ENCODE results near the gene CACNA1G.

DNA sequence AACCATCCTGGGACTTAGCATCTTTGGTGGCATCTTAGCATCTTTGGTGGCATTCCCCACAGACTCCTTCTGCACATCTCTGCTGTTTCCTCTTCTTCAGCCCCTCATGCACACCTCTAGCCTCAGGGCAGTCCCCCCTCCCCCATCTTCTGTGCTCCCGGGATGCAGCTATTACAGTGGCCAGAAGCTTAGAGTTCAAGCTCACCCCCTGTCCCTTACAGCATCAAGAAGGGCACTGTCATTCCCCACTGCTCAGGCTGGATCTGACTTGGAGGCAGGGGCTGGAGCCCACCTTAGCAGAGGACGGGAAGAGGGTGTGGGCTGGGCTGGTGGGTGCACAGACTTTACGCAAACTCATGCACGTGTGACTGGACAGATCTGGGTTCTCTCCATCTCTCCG, 27.3 kb upstream of the CACNA1G start:
- TF ChIP-seq POLR2AphosphoS5 (IDR thresholded peaks at IDR 0.05; ENCODE audit: insufficient read depth, low read depth, low read length) (no peak), POLR2A (IDR thresholded peaks at IDR 0.05; ENCODE audit: low read depth, low read length) (no peak), GATA2 (IDR thresholded peaks at IDR 0.05; ENCODE audit: insufficient read depth, insufficient read length, low read depth, low read length) (no peak)
- TF ChIP-seq, protein P1, sequence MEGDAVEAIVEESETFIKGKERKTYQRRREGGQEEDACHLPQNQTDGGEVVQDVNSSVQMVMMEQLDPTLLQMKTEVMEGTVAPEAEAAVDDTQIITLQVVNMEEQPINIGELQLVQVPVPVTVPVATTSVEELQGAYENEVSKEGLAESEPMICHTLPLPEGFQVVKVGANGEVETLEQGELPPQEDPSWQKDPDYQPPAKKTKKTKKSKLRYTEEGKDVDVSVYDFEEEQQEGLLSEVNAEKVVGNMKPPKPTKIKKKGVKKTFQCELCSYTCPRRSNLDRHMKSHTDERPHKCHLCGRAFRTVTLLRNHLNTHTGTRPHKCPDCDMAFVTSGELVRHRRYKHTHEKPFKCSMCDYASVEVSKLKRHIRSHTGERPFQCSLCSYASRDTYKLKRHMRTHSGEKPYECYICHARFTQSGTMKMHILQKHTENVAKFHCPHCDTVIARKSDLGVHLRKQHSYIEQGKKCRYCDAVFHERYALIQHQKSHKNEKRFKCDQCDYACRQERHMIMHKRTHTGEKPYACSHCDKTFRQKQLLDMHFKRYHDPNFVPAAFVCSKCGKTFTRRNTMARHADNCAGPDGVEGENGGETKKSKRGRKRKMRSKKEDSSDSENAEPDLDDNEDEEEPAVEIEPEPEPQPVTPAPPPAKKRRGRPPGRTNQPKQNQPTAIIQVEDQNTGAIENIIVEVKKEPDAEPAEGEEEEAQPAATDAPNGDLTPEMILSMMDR (IDR thresholded peaks at IDR 0.05; ENCODE audit: extremely low read depth in 1 of 2, insufficient read depth in 1 of 2, low read depth in 1 of 2, low read length in 2 of 2): no peak
- TF ChIP-seq, protein P2, sequence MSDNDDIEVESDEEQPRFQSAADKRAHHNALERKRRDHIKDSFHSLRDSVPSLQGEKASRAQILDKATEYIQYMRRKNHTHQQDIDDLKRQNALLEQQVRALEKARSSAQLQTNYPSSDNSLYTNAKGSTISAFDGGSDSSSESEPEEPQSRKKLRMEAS (IDR thresholded peaks at IDR 0.05; ENCODE audit: insufficient read depth, insufficient read length): no peak

Measured in endothelial cell of umbilical vein (primary cell).